Fibroblast of gingiva (primary cell): ENCODE measurements around the gene CDH13.

Experiments
- DNase-seq: peaks from one replicate; pipeline ENCODE4 v3.0.0-alpha.2; 2011; ENCODE audit warnings: low read depth

Gene CDH13

DNA sequence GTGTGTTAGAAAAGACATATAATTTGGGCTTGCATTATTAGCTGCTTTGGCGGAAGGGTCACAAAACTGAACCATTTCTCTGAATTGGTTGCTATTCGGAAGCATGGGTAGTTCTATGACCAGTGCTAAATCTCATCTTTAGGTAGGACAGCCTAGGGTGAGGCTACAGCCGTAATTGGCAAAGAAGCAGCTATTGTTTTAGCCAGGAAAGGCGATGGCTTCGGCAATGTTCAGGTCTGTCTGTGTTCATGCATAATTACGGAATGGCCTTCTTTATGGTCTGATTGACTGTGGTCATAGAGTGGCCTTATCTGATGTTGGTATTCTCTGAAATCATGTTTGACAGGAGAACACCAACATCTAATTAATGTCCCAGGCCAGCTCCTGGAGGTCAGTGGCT is 812.6 kb downstream of the CDH13 start:
- no peak for DNase-seq

DNA sequence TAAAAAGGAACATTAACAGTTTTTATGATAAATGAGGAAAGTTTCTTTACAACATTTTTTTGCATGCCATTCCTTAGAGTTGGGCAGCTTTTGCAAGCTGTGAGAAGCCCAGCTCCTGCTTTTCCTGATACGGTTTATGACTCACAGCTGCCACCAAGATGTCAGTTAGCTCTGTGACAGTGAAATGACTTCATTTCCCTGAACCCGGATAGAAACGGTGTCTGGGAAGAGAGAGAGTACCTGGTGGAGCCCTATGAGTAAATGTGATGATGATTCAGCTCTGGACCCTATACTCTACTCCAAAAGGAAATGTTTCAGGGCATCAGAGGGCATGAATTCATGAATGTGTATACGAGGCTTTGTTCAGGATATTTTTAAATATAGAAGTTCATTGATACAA is 814.7 kb downstream of the CDH13 start:
- DNase-seq: no peak

DNA sequence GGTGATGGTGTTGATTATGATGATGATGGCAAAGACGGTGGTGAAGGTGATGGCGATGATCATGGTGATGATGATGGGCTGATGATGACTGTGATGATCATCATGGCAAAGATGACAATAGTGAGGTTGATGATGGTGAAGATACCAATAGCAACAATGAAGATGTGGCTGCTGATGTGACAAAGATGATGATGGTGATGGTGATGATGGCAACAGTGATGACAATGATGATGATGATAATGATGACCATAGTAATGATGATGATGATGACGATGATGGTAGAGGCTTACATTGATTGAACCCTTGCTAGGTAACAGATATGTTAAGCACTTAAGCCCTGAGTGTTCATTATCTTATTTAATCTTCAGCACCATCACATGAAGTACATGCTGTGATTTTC is 817.2 kb downstream of the CDH13 start:
- DNase-seq: no peak

GRCh38 chr16:83447560-83447959 is 820.8 kb downstream of the CDH13 start:
- DNase-seq: no peak

DNA sequence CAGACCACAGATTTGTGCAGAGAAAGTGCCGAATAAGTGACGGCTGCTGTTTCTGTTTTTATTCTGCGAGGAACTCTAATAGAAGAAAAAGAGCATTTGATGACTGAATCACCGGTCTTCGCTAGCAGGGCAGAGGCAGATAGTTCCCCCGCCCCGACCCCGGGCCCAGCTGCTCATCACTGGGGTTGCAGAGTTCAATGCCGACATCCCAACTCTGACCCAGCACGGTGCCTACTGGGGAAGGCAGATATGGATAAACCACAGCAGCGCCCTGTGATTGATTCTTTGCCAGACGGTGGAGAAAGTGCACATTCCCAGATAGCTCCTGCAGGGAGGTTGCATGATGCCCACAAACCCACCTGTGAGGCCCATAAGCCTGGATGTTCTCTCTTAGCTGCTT is 823.1 kb downstream of the CDH13 start:
- no peak for DNase-seq

- DNase-seq: no peak
These were observed 827.2 kb downstream of the CDH13 start for GRCh38 chr16:83453977-83454376.

DNA sequence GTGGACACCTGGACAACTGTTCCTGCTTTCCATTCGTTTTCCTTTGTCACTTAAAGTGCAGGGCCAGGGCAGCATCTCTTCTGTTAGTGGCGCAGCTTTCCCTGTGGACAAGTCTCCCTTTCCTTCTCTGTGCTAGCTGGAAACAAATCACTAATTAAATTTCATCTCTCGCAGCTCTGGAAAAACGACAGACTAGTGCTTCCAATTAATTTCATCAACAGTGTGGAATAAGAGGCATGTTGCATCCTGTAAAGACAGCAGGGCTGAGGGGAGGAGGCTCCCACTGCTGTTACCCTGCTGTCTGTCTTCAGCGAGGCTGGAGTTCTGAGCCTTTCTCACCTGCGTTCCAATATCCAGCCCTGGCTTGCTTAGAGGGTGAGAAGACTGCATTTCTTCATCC is 828.9 kb downstream of the CDH13 start:
- no peak for DNase-seq

DNA sequence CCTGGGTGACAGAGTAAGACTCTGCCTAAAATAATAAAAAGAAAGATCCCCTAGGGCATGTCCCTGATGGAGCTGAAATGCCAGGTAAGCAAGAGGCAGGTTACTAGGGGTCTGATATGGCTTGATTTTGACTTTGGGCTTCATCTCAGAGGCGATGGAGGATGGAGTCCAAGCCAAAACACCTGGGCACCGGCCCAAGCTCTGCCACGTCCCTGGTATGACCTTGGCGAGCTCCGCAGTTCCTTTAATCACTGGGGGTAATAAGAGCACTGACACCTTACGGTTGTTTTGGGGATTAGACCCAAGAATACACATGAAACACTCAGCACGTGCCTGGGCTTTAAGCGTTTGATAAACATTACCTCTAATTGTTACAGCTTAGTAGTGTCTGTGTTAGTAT is 830.2 kb downstream of the CDH13 start:
- no peak for DNase-seq

- no peak for DNase-seq
These were observed 831.8 kb downstream of the CDH13 start for GRCh38 chr16:83458612-83459011.

DNA sequence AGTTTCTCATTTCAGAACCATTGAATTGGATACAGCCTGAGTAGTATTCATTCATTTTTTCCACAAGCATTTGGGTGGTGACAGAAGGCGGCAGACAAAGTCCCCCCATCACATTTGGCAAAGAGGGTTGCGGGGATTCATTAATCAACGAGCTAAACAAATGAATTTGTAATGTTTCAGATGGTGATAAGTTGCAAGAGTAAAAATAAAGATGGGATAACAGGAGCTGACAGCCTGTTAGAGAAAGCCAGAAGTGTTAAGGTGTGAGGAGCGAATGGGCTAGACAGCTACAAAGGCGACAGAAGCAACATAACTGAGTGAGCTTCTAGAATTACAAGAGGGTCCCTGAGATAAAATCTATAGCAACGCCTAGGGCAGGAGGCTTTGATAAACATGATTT is 838.2 kb downstream of the CDH13 start:
- DNase-seq: no peak

- no peak for DNase-seq
These were observed 843.6 kb downstream of the CDH13 start for GRCh38 chr16:83470416-83470815.

DNA sequence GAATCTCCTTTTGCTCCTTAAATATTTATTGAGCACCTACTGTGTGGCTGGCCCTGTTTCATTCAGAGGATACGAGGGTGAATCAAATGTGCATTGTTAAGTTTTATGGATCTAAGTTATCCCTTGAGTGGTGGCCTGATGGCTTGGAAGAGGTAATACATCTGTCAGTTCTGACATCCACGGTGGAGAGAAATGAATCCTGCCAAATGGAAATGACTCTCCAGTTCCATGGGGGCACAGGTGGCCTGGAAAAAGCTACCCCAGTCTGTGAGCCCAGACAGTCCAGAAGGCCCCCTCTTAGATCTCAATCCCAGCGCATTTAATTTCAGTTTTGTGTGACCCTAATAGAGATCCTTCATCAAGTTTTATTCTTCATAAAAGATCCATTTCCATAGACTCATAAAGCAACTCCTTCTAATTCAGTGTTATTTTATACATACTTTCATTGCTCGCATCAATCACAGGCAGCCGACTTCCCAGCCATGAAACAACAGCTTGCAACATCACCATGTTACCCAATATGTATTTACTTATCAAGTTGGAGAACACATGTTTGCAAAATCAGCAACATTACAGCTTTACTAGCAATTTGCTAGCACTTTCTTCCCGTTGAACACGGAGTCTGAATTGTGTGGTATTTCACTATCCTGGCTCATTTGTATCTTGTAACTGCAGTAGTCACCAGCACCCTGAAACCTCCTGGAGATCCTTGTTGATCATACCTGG is 846.2 kb downstream of the CDH13 start:
- peak; percentile 29 for DNase-seq

DNA sequence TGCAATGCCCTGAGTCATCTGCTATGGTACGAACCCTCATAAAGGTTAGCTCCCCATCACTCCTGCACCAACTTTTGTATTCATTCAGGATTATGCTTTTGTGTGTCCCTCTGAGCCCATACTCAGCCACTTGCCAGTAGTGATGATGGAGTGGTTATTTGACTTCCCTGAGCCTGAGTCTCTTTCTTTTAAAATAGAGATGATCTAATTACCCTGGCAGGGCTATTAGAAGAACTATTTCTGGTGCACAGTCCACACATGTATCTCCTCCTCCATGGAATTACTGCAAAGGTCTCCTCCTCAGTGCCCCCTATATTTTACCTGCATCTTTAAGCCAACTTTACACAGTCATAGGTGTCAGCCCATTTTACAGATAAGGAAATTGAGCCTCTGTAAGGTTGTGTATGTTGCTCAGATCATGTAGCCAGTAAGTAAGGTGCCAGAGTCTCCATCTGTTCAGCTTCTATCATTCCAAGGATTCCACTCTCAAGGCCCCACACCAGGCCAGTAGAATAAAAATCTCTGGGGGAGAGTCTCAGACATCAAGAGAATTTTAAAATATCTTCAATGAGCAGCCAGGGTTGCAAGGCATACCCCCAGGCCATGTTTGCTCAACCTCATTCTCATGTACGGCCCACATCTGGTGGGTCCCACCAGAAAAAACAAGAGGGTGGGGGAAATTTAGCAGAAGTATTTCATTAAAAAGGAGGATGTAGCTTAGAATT is 847.3 kb downstream of the CDH13 start:
- DNase-seq: no peak

GRCh38 chr16:83475108-83475507 is 848.3 kb downstream of the CDH13 start:
- no peak for DNase-seq

DNA sequence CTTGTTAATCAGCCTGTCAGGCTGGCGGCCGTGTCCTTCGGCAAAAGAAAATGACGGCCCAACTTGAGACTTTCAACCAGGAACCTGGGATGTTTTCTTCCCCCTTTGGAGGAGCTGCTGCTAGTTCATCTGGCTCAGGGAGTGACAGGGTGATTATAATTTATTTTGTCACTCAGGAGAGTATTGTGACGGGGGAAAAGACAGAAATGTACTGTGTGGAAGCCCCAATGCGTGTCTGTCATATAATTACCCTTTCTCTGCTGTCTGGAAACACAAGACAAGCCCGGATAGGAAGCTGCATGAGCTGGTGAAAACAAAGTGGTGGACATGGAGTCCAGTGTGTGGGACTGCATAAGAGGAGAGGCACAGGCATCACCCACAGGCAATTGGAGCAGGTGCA is 854.8 kb downstream of the CDH13 start:
- DNase-seq: no peak

DNA sequence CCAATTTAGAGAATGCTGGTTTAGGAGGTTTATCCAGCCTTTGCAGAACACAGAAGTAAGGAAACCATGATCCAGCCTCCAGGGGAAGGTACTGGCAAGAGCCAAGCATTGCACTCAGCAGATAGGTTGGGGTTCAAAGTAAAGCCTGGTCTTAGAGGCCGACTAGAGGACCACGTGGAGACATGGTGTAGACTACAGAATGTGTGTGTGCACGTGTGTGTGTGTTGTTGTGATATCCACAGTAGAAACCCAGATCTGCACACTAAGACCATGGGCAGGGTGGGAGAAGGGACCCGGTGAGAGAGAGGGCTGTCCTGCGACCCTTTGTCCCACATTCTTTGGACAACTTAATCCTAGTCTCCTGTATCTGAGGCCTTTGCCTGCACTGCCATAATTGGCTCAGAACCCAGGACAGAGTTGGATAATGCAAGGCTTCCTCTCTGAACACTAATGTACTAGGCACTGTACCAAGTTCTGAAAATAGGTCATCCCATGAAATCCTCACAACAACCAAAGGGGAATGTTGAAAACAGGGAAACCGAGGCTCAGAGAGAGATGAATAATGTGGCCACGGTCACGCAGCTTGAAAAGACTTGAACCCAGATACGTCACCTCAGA is 855.9 kb downstream of the CDH13 start:
- DNase-seq: no peak

DNA sequence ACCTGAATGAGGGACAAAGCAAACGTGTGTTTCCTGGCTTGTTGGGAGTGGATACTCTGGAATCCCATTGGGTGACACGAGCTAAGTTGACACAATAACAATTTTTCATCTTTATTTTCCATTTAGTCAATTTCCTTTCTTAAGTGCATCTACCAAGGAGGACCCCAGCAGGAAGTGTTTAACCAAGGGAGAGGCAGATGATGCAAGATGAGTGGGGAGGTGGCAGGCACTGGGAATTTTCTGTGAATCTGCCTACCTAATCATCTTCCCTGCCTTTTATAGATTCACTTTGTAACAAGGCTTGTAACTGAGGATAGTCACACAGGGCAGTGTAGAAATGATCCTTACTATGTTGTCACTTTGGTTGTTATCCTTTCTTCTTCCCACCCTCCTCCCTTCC is 863.3 kb downstream of the CDH13 start:
- no peak for DNase-seq

DNA sequence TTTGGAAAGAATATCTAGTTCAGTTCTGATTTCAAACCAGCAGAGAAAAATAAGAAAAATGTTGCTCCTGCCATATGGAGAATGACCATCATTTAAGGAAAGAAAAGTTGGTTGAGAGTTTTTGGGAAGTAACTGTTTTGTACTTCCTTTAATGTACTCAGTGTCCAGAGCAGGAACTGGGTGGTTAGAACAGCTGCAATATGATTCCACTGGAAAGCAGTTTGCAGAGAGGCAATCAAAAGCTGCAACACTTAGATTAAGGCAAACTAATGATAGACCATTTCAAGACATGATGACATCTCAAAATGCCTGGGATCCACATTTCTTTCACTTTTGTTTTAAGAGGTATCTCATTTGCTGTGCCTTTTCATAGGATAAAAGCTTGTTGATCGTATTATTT is 867.7 kb downstream of the CDH13 start:
- DNase-seq: no peak

GRCh38 chr16:83501481-83501880 is 874.7 kb downstream of the CDH13 start:
- DNase-seq: no peak

- DNase-seq: no peak
These were observed 881.5 kb downstream of the CDH13 start for GRCh38 chr16:83508295-83508694.

GRCh38 chr16:83509316-83509715 is 882.5 kb downstream of the CDH13 start:
- DNase-seq: no peak

DNA sequence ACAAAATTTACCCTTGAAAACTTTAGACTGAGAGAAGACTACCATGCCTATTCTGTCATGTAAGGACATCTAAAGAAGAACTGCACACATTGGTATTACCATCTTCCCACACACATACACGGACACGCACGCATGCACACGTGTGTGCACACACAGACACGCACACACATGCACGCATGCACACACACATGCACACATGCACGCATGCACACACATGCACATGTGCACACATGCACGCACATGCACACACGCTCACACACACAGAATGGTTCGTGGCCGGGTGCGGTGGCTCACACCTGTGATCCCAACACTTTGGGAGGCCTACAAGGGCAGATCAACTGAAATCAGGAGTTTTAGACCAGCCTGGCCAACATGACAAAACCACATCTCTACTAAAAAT is 884.1 kb downstream of the CDH13 start:
- DNase-seq: no peak

GRCh38 chr16:83513008-83513755 is 886.4 kb downstream of the CDH13 start:
- DNase-seq: peak; percentile 47
